GM19395 (cell line): ENCODE results near the gene C10orf95.
"Not testable (repeated sequence)": the region's sequence is repeated elsewhere in the genome, so short reads cannot be mapped to it uniquely, and the experiment has no call there.

Source experiments
- ATAC-seq: cut with Tn5 transposase; IDR thresholded peaks from one replicate; pipeline ENCODE4 v1.9.1; 2021; ENCODE audit warnings: mild to moderate bottlenecking, moderate library complexity; ENCODE audit not compliant: unreplicated experiment

C10orf95 gene

DNA sequence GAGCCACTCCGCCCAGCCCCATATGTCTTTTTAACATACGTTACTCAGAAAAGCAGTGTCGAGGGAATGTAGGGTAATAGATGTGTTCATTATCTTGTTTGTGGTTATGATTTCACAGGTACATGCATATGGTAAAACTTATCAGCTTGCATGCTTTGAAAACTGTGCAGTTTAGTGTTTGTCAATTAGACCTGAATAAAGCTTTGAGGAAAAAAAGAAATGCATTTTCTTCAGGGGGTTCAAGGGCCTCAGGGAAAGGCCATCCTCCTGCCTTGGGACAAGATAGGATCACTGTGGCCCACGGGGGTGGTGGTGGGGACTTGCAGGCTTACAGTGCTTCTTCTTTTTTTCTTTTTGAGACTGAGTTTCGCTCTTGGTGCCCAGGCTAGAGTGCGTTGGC, 16.0 kb upstream of the C10orf95 start:
- ATAC-seq: no peak

DNA sequence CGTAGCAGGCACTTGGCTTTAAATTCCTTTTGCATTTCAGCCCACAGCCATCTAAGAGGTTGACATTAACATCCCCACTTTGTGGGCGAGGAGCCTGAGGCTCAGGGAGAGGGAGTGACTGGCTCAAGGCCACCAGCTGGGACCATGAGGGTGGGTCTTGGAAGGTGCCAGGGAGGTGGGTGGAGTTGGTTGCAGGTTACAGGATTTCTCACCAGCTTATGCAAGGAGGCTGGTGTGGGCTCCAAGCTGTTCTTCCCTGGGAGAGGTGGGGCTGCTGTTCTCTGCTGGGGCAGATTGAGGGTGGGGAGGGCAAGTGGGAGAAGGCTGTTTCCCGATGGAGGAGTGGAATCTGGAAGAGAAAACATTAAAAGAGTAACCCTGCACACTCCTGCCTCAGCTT, 14.1 kb upstream of the C10orf95 start:
- no peak for ATAC-seq

DNA sequence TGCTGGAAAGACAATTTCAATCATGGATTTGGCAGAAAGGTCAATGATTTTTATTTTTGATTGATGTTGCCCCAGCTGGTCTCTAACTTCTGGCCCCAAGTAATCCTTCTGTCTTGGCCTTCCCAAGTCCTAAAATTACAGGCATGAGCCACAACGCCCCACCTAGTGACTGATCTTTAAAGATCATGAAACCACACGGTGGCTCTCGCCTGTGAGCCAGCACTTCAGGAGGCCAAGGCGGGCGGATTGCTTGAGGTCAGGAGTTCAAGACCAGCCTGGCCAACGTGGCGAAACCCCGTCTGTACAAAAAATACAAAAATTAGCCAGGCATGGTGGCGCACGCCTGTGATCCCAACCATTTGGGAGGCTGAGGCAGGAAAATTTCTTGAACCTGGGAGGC, 12.6 kb upstream of the C10orf95 start:
- ATAC-seq: no peak

DNA sequence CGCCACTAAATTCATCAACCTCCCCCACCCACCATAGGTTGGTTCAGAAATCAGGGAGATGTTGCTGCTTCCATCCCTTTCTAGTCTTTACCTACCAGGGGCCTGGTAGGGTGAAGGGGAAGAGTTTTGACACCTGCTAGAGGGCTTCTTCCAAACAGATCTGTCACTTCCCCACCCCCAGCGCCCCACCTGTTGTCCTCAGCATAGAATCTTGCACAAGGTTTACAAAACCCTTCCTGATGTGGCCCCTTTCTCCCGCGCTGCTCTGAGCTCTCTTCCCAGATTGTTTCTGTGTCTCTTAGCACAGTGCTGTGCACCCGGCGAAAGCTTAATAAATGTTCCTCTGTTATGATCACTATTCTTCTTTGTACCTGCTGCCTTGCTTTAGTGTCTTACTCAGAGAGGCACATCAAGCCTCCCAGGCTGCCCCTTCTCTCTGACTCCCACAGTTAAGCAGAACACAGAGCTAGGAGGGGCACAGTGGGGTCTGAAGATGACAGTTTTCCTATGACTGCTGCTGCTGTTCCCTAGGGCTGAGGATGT, 11.2 kb upstream of the C10orf95 start:
- no peak for ATAC-seq

DNA sequence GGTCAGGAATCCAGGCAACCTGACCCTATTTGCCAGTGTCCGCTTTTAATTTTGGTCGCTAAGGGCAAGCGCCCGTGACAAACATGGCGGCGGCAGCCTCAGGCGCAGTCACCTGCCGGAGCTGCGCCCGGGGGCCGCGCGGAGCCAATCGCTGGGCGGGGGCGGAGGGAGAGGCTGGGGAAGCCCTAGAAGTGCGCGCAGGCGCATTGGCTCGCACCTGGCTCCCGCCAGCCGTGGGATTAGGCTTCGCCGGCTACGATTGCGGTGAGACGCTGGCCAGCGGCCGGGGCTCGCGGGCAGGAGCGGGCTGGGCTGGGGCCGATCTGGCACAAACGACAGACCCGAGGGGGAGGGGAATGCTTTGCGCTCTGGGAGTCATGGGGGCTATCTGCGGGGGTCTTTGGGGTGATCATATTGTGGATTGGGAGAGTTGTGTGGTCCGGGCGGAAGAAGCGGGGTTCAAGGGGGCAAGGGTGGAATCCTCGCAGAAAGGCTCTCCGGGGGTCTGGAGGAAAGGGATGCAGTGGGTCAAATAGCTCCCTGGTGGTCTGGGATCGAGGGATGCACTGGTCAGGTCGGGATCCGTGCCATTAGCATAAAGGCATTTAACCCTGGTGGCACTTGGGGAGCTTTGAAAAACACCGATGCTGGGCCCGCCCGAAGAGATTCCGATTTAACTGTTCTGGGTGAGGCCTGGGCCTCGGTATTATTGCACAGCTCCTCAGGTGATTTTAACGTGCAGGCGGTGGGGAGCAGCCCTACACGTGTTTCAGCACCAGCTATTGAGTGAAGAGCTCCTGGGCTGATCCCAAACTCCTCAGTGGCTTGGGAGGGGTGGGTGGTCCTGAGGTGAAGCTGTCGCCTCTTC, 10.1 kb upstream of the C10orf95 start:
- ATAC-seq: peak; percentile 80

DNA sequence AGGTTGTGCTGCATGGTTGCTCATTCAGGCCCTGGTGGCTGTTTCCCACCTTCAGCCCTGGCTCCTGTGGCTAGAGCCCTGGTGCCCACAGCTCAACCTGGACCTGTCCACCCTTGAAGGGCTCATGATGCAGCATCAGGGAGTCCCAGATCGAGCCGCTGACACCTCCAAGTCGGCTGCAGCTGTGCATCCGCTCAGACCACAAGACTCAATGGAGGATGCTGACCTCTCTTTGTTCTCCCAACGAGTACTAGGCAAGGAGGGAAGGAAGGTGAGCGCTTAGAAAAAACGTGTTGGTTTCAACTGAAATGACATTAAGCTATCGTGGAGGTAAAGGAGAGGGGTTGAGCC, 9.5 kb upstream of the C10orf95 start:
- peak; percentile 37 for ATAC-seq

DNA sequence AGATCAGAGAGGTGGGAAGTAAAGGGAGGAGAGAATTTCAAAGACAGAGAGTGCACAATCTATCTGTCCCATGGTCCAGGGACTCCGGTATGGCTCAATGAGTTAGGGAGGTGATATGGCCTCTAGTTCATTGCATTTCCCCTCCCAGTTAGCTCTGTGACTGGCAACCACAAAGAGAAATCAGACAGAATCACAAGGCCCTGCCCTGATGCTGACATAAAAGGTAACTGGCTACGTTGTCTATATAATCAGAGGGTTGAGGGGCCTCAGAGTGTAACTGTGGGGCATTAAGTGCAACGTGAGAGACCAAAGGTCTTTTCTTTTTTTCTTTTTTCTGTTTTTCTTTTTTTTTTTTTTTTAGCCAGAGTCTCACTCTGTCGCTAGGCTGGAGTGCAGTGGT, 7.3 kb upstream of the C10orf95 start:
- no peak for ATAC-seq

DNA sequence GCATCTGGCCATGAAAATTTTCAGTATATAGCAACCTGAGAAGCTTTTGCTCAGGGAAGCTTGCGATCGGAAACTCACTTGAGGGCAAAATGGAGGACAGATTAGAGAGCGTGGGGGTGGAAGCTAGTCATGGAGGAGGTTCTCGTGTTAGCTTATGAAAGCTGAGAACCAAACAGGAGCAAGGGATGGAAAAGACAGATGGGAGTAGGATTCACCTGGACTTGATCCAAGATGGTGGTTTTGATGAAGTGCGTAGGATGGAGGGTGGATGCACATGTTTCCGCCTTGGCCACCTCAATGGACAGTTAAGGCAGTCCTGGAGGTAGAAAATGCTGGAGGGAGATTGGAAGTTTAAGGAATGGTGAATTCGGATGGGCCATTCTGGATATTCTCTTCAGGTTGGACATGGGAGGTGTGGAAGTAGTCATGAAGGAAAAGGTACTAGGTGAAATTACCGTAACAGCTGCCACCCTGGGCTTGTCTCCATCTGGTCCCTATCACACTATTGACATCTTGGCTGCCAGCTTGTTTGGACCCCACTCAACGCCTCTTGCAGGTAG, 6.3 kb upstream of the C10orf95 start:
- no peak for ATAC-seq

DNA sequence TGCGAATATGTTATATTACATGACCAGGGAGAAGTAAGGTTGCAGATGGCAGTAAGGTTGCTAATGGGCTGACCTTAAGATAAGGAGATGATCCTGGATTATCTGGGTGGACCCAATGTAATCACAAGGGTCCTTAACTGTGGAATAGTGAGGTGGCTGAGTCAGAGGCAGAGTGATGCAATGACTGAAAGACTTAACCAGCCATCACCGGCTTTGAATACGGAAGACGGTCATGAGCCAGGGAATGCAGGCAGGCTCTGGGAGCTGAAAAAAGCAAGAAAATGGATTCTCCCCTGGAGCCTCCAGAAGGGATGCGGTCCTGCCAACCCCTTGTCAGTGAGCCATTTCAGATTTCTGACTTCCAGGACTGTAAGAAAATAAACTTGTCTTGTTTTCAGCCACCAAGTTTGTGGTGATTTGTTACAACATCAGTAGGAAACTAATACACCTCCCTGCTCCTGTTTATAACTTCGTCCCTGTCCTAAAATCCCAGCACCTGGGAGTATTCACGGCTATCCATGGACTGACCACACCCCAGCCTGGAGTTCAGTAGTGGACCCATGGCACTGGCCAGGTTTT, 4.6 kb upstream of the C10orf95 start:
- no peak for ATAC-seq

DNA sequence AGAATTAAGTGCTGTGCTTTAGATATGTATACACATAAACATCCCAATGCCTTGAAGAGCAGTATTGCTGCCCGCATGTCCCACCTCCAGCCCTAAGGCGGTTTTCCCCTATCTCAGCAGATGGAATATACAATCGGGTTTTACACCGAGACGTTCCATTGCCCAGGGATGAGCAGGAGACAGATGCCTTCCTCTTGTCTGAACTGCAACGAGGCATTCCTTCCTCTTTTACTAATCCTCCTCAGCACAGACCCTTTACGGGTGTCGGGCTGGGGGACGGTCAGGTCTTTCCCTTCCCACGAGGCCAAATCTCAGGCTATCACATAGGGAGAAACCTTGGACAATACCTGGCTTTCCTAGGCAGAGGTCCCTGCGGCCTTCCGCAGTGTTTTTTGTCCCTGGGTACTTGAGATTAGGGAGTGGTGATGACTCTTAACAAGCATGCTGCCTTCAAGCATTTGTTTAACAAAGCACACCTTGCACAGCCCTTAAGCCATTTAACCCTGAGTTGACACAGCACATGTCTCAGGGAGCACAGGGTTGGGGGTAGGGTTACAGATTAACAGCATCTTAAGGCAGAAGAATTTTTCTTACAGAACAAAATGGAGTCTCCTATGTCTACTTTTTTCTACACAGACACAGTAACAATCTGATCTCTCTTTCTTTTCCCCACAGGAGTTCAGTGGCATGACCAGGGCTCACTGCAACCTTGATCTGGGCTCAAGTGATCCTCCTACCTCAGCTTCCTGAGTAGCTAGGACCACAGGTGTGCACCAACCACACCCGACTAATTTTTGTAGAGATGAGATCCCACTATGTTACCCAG, 3.5 kb upstream of the C10orf95 start:
- not testable (repeated sequence) for ATAC-seq

DNA sequence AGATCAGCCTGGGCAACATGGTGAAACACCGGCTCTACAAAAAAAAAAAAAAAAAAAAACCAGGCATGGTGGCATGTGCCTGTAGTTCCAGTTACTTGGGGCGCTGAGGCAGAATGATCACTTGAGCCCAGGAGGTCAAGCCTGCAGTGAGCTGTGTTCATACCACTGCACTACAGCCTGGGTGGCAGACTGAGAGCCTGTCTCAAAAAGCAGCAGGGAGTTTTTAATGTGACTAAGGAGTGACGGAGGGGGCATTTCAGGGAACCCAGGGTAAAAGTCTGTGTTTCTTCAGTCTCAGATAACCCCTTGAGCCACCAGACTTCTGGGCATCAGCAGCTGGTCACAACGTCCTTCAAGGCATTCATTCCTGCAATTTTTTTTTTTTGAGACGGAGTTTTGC, 2.2 kb upstream of the C10orf95 start:
- no peak for ATAC-seq

DNA sequence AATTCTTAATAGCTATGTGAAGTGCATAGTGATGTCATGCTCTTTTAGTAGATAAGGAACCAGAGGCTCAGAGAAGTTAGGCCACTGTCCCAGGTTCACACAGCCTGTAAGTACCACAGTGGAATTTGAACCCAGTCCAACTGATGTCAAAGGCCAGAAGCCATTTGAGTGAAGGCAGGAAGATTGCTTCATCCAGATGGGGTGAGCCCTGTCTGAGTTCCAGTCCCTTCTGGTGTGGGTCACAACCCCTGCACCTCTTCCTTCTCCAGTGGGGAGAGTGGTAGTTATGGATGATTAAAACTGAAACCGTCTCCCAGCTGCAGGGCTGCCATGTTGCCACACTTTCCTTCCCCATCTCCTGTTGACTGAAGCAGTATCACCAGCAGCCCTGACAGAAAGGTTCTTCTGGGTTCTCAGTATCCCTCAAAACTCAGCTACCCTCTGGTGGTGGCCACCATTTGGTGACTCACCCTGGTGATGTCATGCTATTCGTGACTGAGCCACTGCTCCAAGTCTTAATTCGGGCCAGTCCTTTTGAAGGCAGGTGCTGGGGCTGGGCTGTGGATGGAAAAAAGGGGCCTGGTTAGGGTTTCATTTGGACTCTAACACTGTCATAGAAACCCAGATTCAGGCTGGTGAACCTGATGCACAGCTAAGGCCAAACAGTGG, 1.5 kb upstream of the C10orf95 start:
- no peak for ATAC-seq

DNA sequence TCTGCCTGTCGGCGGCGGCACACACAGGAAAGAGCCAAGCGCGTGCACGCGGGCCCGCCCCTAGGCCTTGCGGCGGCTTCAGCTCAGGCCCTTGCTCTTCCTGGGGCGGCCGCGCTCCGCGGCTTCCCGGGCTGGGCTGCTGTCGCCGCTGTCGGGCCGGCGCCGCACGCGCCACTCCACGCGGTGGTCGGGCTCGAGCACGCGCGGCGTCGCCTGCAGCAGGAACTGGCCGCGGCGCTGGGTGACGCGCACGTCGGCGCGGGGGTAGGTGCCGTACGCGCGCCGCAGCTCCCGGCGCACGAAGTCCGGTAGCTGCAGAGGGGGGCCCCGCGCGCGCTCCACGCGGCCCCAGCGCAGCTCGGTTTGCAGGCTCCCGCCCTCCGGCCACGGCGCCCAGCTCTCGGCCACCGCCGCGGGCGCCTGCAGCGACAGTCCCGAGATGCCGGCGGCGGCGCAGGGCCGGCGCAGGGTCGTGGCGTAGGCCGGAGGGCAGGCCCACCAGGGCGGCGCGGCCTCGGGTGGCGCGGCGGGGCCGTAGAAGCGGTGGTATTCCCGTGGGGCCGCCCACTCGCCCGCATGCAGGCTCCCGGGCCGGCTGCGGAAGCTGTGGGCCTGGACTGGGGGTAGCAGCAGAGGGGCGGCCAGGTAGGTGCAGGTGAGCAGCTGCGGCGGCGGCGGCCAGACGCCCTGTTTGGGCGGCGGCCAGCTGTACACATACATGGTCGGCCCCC, 804 bp downstream of the C10orf95 start:
- peak; percentile 68 for ATAC-seq

DNA sequence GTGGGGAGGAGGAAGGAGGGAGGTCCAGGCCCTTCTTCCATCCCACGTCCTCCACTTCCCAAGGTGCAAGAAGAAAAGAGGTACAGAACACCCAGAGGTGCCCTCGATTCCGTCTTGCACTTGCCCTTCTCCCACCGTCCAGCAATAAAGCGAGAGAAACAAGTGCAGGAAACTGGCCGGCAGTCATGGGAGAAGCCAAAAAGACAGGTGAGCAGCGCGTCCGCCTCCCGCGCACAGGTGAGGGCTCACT, 1.3 kb downstream of the C10orf95 start:
- peak; percentile 13 for ATAC-seq

DNA sequence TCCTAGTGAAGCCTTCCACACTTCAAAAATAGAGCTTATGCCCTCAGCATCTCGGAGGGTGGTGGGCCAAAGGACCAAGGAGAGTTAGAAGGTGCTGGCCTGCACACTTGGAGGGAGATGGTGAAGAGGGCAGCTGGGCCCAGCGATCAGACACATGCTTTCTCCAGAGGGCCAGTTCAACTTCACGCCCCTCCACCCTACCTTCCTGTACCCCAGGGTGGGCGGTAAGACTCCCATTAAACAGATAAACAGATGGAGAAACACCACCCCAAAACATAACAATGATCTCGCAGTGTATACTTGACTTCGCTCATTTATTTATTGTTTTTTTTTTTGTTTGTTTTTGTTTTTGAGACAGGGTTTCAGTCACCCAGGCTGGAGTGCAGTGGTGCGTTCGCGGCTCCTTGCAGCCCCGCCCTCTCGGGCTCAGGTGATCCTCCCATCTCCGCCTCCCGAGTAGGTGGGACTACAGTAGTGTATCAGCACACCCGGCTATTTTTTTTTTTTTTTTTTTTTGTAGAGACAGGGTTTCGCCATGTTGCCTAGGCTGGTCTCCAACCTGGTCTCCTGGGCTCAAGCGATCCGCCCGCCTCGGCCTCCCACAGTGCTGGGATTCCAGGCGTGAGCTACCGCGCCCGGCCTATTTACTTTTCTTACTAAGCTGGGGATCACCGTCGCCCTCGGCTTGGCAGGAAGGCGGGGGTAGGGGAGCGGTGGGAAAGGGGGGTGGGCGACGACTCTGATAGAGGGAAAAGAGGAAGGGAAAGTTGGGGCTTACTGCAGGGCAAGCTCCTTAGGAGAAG, 1.8 kb downstream of the C10orf95 start:
- ATAC-seq: peak; percentile 56

DNA sequence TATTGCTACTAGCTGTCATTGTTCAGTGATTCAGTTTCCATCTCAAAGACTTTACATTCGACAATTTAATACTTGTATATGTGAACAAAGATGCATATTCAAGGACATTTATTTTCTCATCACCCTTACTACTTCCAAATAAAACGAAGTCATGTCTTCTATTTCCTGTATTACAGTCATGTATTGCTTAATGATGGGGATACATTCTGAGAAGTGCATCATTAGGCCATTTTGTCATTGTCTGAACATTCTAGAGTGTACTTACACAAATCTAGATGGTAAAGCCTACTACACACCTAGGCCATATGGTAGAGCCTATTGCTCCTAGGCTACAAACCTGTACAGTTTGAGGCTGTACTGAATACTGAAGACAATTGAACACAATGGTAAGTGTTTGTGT, 6.5 kb downstream of the C10orf95 start:
- no peak for ATAC-seq

DNA sequence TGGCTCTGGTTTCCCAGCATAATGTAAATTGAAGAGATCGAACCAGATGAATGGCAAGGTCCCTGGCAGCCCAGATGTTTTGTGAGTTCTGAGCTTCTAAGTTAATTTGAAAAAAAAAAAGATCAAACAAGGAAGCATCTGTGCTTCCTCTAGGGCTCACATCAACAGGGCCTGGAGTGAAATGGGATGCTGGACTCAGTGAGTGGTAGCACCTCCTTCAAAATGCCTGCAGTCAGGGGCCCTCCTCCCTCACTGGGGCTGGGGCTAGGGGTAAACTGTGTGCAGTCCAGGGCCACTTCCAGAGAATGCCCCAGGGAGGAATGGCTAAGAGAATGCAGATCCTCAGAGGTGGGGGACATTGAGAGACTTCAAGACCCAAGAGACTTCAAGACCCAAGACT, 13.0 kb downstream of the C10orf95 start:
- no peak for ATAC-seq

DNA sequence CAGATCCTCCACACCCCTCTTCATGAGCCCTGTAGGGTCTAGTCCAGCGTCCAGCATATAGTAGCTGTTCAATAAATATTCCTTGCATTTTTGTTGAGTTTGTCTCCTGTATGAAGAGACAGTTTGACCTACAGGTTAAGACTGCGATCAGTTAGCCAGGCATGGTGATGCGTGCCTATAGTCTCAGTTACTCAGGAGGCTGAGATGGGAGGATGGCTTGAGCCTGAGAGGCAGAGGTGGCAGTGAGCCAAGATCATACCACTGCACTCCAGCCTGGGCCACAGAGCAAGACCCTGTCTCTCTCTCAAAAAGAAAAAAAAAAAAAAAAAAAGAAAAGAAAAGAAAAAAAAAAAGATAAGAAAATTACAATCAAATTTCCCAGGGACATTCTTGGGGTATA, 13.8 kb downstream of the C10orf95 start:
- ATAC-seq: no peak

DNA sequence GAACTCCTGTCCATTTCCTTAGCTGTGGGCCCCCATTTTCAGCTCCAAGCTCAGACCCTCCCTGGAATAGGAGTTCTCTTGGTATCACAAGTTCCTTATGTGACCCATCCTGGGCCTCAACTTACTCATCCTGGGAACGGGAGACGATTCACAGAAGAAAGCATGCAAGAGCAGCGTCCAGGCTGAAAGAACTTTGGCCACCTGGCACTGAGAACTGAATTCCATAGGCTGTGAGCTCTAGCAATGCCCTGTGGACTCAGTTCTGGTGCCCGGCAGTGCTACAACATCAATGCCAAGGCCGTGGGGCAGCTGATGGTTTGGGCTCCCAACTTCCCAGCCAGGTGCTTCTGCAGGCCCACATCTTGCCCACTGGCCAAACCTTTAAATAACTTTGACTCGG, 15.0 kb downstream of the C10orf95 start:
- ATAC-seq: no peak
